ENCODE results near the gene SRGAP3.

DNA sequence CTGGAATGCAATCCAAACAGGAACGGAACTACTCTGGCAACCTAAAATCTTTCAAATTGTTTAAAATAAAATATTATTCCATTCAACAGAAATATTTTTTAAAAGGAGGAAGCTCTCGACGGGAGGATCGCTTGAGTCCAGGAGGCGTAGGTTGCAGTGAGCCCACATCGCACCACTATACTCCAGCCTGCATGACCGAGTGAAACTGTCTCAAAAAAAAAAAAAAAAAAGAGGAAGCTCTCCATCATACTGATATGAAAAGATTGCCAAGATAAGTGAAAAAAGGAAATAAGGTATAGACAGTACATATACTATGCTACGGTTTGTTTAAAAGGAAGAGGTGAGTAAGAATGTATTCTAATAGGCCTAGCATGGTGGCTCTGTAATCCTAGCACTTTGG lies 289.8 kb downstream of the SRGAP3 start:
- TF ChIP-seq, protein P1, sequence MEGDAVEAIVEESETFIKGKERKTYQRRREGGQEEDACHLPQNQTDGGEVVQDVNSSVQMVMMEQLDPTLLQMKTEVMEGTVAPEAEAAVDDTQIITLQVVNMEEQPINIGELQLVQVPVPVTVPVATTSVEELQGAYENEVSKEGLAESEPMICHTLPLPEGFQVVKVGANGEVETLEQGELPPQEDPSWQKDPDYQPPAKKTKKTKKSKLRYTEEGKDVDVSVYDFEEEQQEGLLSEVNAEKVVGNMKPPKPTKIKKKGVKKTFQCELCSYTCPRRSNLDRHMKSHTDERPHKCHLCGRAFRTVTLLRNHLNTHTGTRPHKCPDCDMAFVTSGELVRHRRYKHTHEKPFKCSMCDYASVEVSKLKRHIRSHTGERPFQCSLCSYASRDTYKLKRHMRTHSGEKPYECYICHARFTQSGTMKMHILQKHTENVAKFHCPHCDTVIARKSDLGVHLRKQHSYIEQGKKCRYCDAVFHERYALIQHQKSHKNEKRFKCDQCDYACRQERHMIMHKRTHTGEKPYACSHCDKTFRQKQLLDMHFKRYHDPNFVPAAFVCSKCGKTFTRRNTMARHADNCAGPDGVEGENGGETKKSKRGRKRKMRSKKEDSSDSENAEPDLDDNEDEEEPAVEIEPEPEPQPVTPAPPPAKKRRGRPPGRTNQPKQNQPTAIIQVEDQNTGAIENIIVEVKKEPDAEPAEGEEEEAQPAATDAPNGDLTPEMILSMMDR (IDR thresholded peaks at IDR 0.05) = no peak
- TF ChIP-seq POLR2AphosphoS5 (IDR thresholded peaks at IDR 0.05) = no peak

Data from gastroesophageal sphincter (tissue), 3 donors.